Right ventricle myocardium inferior (tissue), 1 donor: ENCODE data around the gene PCNX2. TPM values are rescaled to one million over a fixed set of nuclear protein-coding genes. Genes with fewer than 3 reads are reported as not detected.

Experiments
- ATAC-seq: fragments of 200-7000 bp; cut with Tn5 transposase; one replicate; pipeline ENCODE4 v1.9.1; 2020; ENCODE audit warnings: mild to moderate bottlenecking, moderate library complexity
- DNase-seq: peaks from one replicate; pipeline ENCODE4 v3.0.0; 2021; ENCODE audit errors: missing footprints
- intact Hi-C: fragments of 100-400 bp; cut with DNase I; formaldehyde crosslinking; loops from one replicate; pipeline ENCODE4 v1.11.0; 2022
- total RNA-seq: library from RNA; stranded (reverse); fragmentation: NEBNext Ultra II Directional; extraction: Animal tissue kit (Norgen Biotek cat#: 25700); gene quantifications from one replicate; pipeline ENCODE4 v1.2.1, GENCODE V29; 2021
- donor health status: DM: no; HTN: yes; CAD: no; lungs with severe emphysema.

The PCNX2 gene
- total RNA-seq, 1 donor from 2014 or later: 2.2 TPM

GRCh38 chr1:233269656-233270055 is 25.9 kb downstream of the PCNX2 start:
- intact Hi-C loops: no loop called here
- DNase-seq (no peak), ATAC-seq (no peak)

DNA sequence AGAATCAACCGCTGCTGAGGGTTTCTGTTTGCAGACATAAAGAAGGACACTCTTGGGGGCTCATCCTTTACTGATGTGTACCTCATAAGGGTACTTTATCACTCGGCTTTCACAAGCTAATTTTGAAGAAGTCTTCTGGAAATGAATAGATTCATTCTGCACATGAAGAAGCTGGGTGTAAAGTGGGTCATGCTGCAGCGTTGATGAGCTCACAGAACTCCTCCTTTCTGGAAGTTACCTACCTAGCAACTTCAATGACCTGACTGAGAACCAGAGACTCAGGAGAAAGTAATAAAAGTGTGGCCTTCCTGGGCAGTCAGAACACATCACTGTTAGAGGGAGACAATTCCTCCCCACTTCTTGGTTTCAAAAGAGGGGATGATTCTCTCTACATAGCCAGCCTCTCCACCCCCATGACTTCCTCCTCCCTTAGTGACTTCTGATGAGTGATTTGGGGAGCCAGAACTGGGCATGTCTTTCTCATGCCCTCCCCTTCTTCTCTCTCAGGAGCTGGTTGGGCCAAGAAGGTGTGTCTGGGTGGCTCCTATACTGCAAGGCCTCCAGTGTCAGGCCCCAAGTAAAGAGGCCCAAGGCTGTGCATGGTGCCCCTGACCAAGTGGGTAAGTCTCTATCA is 27.0 kb downstream of the PCNX2 start:
- ATAC-seq: no peak
- no peak for DNase-seq
- intact Hi-C loops: no loop called here

DNA sequence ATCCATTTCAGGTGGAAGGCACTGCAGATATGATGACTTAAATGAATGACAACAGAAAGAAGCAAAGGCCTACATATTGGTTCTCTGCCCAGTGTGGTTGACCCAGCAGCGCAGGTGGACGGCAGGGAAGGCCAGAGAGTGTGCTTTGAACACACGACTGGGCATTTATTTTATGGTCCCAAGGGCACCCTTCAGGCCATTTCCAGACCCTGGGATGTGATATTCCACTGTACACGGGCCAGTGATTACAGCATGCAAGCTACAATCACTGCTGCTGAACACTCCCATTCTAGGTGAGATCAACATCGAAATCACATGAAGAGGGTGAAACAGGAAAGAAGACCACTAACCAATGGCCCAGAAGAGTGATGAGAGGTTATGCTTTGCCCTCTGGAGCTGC is 33.8 kb downstream of the PCNX2 start:
- intact Hi-C loops: no loop called here
- ATAC-seq (no peak), DNase-seq (no peak)

GRCh38 chr1:233261206-233261605 is 34.3 kb downstream of the PCNX2 start:
- DNase-seq (no peak), ATAC-seq (no peak)
- intact Hi-C loops: no loop called here

DNA sequence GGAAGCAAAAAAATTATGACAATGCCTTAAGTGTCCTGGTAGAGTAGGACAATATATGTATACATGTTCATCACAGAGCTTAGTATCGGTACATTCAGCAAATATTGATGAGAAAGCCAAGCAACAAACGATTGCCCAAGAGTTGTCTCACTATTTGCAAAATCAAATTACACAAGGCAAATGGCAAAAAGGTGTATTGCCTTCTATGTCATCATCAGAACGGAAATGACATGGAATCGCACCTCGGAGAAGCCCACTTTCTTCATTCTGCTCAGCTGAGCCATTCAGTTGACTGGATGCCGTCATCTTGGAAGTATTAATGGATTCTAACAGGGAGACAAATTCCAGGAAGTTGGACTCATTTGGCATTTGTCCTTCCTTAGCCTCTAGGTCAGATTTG is 37.7 kb downstream of the PCNX2 start:
- intact Hi-C loops: no loop called here
- no peak for ATAC-seq
- DNase-seq: no peak

- ATAC-seq (no peak), DNase-seq (no peak)
- intact Hi-C loops: no loop called here
These were observed 38.7 kb downstream of the PCNX2 start for GRCh38 chr1:233256789-233257188.

DNA sequence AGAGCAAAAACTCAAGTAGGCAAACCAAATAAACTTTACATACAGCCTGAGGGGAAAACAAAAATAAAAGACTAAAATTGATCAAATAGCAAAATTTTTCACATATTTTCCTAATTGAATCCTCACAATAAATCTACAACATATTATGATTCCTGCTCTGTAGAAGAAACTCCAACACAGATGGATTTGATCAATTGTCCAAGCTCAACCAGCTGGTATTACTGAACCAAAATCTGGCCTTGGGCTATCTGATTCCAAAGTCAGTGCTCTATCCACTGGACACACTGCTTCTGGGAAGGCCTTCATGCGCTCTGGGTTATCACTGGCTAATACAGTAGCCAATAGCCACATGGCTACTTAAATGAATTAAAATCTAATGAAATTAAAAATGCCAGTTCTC is 39.3 kb downstream of the PCNX2 start:
- intact Hi-C loops: no loop called here
- DNase-seq (no peak), ATAC-seq (no peak)

DNA sequence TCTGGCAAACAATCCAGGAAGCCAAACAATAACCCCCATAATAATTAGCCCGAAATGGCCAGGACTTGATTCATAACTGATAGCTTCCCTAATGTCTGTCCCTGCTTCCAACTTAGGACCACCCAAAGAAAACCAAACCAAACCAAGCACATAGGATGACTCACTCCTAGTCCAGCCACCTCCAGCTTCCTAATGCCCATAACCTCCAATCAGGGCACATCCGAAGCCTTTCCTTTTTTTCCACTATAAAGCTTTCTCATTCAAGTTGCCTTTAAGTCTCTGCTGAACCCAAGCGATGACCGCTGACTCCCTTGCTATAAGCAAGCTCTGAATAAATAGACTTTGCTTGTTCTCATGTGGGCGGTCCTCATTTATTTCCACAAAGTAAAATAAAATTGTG is 40.4 kb downstream of the PCNX2 start:
- ATAC-seq (no peak), DNase-seq (no peak)
- intact Hi-C loops: no loop called here

DNA sequence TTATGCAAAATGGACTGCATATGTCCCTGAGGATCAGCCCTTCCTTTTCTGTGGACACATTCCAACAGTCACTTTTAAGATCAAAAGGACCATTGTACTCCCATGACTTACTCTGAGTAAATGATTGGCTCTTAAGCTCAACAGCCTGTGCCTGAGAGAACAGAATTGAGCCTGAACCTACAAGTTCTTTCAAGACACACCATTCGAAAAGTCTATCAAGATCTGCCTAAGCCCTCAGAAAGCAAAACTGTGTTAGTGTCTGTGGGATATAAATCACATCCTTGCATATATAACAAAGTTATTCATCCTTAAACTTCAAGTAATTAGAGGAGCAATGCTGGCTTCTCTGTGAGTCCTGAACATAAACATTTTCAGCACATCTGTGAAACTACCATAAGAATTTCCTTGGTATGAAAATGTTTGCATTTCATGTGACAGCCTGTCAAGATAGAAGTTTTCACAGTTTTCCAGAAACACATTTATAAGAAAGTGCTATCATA is 41.6 kb downstream of the PCNX2 start:
- intact Hi-C loops: no loop called here
- ATAC-seq: no peak
- no peak for DNase-seq

DNA sequence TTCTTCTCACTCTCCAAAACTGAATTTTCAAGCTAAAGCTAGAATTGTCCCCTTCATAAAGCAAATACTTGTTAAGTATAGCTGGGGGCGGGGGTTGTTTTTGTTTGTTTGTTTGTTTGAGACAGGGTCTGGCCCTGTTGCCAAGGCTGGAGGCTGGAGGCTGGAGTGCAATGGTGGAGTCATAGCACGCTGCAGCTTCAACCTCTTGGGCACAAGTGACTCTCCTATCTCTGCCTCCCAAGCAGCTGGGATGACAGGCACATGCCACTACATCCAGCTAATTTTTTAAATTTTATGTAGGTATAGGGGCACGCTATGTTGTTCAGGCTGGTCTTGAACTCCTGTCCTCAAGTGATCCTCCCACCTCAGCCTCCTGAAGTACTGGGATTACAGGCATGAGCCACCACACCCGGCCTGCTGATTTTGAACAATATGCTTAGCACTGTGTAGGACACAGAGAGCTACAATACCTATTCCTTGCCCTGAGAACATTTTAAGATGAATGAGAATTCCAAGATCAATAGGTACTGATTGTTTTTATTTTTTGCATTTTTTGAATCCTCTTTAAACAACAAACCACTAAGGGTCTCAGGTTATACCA is 42.2 kb downstream of the PCNX2 start:
- intact Hi-C loops: no loop called here
- ATAC-seq: no peak

GRCh38 chr1:233252441-233252840 is 43.1 kb downstream of the PCNX2 start:
- no peak for DNase-seq
- no peak for ATAC-seq
- intact Hi-C loops: no loop called here

More for the DNA sequence above, 42.2 kb downstream of the PCNX2 start:
- DNase-seq: no peak

GRCh38 chr1:233251201-233251720 is 44.3 kb downstream of the PCNX2 start:
- intact Hi-C loops: no loop called here
- DNase-seq: no peak
- ATAC-seq: no peak

- DNase-seq (no peak), ATAC-seq (no peak)
- intact Hi-C loops: no loop called here
These were observed 47.5 kb downstream of the PCNX2 start for GRCh38 chr1:233248014-233248413.

- DNase-seq (no peak), ATAC-seq (no peak)
- intact Hi-C loops: no loop called here
These were observed 48.6 kb downstream of the PCNX2 start for GRCh38 chr1:233246965-233247364.

- ATAC-seq: no peak
- intact Hi-C loops: no loop called here
- no peak for DNase-seq
These were observed 50.2 kb downstream of the PCNX2 start for GRCh38 chr1:233245191-233245765.

- intact Hi-C loops: no loop called here
- no peak for ATAC-seq
- DNase-seq: no peak
These were observed 51.3 kb downstream of the PCNX2 start for GRCh38 chr1:233244183-233244582.

GRCh38 chr1:233242827-233243483 is 52.6 kb downstream of the PCNX2 start:
- intact Hi-C loops: no loop called here
- ATAC-seq: no peak
- no peak for DNase-seq

DNA sequence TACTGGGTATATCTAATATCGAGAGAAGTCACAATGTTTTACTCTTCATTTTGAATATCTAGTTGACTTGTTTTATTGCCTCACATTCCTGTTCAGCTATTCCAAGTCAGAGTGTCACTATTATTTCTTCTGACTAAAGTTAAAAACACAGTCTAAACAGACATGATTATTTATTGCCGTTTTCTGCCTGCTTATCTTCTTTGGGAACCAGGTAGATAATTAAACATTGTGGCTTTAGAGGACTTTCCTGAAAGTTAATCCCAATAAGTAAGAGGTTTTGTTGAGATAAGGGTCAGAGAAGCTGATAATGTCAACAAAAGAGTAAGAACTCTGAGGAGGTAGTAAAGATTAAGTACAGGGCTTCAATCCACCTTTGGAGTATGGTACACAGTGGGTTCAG is 53.8 kb downstream of the PCNX2 start:
- ATAC-seq (no peak), DNase-seq (no peak)
- intact Hi-C loops: loop anchor here (1.0 kb wide), 1 partner anchor 606 kb away; no protein-coding TSS in a partner anchor

DNA sequence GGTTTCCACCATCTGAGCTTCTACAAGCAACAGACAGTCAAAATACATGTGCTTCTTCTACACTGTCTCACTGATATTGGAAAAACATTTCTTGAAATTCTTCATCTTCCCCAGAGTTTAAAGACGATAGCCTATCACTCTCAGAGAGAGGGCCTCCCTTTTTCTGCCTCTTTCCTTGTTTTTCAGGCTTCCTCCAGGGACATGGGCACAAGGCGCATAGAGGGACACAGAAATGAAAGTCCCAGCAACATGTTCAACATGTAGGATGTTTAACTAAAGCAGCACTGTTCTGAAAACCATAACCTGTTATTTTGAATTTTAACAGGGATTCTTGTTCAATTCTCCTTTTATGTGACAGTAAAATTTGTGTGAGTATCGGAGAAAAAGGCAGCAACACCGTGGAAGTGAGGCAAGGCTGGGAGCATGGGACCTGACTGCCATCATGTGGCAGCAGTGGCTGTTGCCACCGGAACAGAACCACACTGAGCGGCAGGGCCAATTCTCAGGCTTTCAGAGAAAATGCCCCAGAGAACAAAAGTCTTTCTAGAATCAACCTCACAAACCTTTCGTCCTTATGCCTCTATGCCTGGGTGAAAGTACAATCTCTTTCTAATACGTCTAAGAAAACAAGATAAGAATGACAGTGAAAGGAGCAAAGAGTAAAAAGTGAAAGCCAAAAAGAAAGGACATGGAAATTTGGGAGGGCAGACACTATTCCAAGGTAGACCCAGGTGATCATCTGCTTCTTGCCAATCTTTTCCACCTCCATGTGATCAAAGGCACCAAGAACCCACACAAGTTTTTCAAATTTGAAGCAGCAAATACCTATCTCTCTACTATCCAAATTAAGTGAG is 54.5 kb downstream of the PCNX2 start:
- intact Hi-C loops: loop anchor here (1.0 kb wide), 1 partner anchor 606 kb away; no protein-coding TSS in a partner anchor
- peak; percentile 87 for ATAC-seq
- peak; percentile 79 for DNase-seq
